HG03097 (cell line): Measurements from ENCODE around the gene REPS1.
"Not testable (repeated sequence)": the region's sequence is repeated elsewhere in the genome, so short reads cannot be mapped to it uniquely, and the experiment has no call there.

Experiments used
- ATAC-seq: cut with Tn5 transposase; IDR thresholded peaks from one replicate; pipeline ENCODE4 v1.9.1; 2021; ENCODE audit not compliant: unreplicated experiment, low FRiP score

The REPS1 gene

GRCh38 chr6:138944412-138944811 is 43.6 kb downstream of the REPS1 start:
- no peak for ATAC-seq

DNA sequence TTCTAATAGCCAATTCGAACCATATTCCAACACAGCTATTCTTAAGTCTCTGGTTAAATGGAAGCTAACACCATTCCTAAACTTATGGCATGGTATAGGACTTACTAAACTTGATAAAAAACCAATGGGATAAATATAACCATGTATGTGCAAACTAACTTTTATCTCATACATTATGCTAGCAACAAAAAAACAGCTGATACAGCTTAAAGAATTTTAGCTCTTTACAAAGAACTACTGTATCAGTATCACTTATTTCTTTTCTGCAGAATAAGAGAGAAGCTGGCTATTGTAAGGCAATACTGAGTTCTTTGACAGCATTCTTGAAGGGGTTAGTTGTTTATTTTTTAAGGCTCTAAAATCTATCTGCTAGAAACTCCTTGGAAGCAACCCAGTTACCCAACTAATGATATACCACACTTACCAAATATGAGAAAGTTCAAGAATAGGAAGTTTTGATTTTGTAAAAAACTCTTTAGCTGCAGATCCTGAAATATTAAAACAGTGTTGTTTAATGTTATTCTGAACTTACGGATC is 44.9 kb downstream of the REPS1 start:
- ATAC-seq, result no peak

GRCh38 chr6:138936873-138937272 is 51.2 kb downstream of the REPS1 start:
- not testable (repeated sequence) for ATAC-seq

- no peak for ATAC-seq
Measured at GRCh38 chr6:138931660-138932059, 56.4 kb downstream of the REPS1 start.

DNA sequence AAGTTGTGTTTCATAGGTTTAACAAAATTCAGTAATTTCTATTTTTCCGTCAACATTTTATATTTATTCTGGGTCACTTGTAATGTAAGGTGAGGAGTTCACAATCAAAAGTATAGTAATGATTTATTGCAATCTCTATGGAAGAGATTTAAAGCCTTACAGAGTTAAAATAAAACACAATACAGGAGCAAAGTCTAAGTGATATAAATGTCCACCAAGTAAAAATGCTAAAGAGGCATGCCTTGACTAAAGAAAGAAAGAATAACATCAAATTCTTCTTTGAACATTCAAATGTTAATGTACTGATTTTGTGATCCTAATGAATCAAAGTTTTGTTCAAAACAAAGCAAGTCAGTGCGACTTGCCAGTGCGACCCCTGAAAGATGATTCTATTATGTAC is 61.5 kb downstream of the REPS1 start:
- no peak for ATAC-seq

- ATAC-seq, result no peak
Measured at GRCh38 chr6:138925806-138926205, 62.2 kb downstream of the REPS1 start.

- peak; percentile 71 for ATAC-seq
Measured at GRCh38 chr6:138923561-138923960, 64.5 kb downstream of the REPS1 start.

DNA sequence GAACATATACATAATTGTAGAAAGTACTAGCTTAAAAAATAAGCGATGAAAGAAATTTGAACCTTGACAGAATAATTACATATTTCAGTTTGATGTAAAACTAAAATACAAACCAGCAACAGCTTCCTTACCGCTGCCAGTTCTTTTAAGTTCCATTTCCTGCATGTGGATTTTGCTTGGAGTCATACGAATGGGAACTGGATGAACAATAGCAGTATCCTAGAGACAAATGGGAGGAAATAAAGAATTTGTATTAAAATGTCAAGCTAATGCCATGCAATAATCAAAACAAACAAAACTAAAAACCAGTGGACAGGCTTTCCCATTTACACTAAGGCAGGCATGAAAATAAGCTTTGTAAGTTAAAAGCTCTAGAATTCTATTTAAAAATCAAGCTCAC is 67.1 kb downstream of the REPS1 start:
- no peak for ATAC-seq

- no peak for ATAC-seq
Measured at GRCh38 chr6:138914701-138915100, 73.4 kb downstream of the REPS1 start.

- ATAC-seq, result no peak
Measured at GRCh38 chr6:138912308-138912707, 75.7 kb downstream of the REPS1 start.

- ATAC-seq, result no peak
Measured at GRCh38 chr6:138909975-138910374, 78.1 kb downstream of the REPS1 start.

- ATAC-seq, result no peak
Measured at GRCh38 chr6:138909511-138909910, 78.5 kb downstream of the REPS1 start.

DNA sequence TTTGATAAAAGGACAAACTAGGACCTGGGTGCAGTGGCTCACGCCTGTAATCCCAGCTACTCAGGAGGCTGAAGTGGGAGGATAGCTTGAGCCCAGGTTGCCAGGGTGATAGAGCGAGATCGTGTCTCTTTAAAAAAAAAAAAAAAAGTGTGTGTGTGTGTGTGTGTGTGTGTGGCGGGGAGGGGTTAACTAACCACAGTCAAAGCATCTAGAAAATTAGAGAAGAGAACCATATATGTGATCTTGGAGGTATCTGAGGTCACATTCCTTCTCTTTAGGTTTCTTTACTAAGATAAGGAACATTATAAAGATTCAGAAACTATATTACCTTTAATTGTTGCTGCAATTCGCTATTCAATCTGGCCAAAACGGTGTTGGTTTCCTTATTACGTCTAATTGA is 80.9 kb downstream of the REPS1 start:
- ATAC-seq, result no peak

DNA sequence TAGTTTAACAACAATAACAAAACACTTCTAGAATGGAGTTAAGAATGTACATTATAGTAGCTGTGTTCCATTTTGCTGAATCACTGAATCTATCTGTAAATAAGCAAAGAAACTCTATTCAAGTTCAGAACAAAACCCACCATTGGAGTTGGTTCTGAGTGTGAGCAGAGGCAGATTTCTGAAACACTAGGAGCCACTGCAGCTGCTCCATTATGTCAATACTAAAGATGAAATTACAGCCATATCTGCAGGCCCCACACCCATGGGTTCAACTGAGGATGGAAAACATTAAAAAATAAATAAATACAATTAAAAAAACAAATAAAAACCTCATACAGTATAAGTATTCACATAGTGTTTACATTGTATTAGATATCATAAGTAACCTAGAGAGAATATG is 91.0 kb downstream of the REPS1 start:
- no peak for ATAC-seq

- no peak for ATAC-seq
Measured at GRCh38 chr6:138896104-138896756, 91.8 kb downstream of the REPS1 start.

GRCh38 chr6:138891255-138891986 is 96.6 kb downstream of the REPS1 start:
- ATAC-seq, result no peak

- ATAC-seq, result no peak
Measured at GRCh38 chr6:138885156-138885819, 102.8 kb downstream of the REPS1 start.

DNA sequence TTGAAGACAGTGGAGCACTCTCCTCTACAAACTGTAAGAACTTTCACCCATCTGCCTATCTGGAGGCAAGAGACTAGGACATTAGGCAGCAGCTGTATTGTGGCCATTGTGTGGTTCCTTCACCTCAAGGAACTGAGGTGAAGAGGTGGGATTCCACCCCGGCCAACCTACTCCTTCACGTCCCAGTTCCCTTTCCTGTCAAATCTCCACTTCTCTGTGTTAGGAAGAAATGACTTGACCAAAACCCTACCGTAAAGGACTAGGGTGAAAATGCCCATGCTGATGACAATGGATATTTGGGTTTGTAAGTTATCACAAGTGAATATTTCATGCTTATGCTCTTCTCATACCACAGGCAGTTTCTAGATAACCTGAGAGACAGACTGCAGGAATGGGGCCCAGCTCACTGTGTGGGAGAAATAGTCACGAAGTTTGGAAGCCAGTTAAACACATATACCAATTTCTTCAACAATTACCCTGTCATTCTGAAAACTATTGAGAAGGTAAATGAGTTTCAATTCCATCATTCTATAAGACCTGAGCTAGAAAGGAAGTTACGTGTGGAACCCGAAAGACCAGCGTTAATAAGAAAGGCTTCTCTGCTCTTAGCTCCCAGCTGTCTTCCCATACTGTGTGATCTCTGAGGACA is 105.6 kb downstream of the REPS1 start:
- peak; percentile 62 for ATAC-seq

DNA sequence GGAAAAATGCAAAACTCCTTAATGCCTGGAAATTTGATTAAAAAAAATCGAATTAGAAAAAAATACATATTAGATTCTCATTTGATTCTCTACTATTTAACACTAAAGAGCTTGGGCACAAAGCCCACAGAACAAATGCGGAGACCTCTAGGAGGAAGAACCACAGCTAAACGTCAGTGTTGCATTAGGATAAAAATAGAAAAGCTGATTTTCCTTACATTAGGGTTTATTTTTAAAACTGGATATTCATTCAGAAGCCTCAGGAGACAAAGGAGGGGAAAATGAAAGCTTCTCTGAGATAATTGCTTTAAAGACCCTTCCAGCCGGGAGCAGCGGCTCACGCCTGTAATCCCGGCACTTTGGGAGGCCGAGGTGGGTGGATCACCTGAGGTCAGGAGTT is 114.9 kb downstream of the REPS1 start:
- ATAC-seq, result no peak

DNA sequence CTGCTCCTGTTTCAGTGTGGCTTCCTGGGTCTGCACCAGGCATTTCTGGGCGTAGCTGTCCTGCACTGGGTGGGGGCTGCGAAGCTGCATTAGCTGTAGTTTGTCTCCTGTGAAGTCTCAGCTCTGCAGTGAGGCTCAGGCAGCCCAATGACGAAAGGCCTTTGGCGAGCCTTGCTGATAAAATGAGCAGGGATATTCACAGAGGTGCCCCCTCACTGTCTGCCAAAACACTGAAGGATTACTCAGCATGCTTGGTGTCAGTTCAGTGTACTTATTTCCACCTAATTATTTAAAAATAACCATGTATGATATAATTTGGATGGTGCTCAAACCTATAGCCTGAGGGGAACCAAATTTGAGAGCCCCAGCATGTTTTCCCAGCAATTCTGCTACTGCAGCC is 118.7 kb downstream of the REPS1 start:
- no peak for ATAC-seq

DNA sequence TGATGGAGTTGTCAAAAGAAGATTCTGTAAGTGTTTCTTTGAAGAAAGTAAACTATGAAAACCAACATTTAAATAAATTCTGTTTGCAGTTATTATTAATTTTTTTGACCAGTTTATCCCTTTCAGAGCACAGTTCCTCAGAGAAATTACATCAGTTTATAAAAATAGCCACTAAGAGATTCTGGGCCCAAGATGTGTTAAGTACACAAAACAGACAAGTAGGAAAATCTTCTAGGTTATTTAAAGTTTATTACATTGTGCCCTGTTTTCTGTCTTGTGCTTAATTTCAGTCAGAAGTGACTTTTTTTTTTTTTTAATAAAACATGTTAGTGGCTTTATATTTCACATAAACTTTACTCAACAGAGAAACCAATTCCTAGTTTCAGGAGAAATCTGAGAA is 119.9 kb downstream of the REPS1 start:
- ATAC-seq, result no peak
